ENCODE measurements around the gene E2F4.

DNA sequence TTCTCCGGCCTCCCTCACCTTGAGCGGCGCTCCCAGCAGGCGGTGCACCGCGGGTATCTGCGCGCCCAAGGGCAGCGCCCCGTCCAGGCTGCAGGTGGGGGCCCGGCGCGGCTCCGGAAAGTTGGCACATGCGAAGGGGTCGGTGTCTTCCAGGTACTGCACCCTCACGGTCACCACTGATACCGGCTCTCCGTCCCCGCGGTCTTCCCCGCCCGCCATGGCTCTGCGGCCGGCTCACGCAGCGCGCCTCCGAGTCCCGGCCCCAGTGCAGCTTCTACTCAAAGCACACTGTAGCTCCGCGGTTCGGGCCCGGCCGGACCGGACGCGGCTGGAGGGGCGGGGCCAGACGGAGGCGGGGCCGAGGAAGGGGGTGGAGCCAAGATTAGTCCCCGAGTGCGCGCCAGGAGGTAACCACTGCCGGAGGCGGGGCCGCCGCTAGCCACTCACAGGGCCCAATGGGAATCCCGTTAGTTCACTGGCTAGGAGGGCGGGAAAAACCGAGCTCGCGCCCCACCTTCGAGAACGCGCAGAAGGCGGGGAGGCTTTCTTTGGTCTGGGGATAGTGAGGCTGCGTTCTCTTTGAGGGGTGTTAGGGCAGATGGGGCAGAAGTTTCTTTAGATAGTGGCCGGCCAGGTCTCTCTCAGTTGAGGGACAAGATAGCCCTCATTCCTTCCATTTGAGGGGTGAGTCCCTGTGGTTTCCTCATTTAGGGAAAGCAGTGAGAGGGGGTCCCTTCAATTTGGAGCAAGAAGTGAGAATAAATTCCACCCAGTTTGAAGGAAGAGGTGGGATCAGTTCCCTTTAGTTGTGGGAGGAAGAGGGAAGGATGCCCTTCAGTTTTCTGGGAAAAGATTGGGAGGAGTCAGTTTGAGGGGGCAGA lies 55.5 kb downstream of the E2F4 start, which contains the start of gene FHOD1:
- no peak for TF ChIP-seq EP300 (IDR thresholded peaks at IDR 0.05)
- TF ChIP-seq POLR2A (IDR thresholded peaks at IDR 0.05), result peak in 1 of 4 donors; percentile 78
- TF ChIP-seq, protein P1, sequence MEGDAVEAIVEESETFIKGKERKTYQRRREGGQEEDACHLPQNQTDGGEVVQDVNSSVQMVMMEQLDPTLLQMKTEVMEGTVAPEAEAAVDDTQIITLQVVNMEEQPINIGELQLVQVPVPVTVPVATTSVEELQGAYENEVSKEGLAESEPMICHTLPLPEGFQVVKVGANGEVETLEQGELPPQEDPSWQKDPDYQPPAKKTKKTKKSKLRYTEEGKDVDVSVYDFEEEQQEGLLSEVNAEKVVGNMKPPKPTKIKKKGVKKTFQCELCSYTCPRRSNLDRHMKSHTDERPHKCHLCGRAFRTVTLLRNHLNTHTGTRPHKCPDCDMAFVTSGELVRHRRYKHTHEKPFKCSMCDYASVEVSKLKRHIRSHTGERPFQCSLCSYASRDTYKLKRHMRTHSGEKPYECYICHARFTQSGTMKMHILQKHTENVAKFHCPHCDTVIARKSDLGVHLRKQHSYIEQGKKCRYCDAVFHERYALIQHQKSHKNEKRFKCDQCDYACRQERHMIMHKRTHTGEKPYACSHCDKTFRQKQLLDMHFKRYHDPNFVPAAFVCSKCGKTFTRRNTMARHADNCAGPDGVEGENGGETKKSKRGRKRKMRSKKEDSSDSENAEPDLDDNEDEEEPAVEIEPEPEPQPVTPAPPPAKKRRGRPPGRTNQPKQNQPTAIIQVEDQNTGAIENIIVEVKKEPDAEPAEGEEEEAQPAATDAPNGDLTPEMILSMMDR (IDR thresholded peaks at IDR 0.05), result no peak

Measured in stomach (tissue), 4 donors.